Measurements from ENCODE around the gene ANKH.
A peak's percentile ranks its signal among the peaks of the same experiment; 100 is the strongest.
"Not testable (repeated sequence)": the region's sequence is repeated elsewhere in the genome, so short reads cannot be mapped to it uniquely, and the experiment has no call there.

Gene ANKH

DNA sequence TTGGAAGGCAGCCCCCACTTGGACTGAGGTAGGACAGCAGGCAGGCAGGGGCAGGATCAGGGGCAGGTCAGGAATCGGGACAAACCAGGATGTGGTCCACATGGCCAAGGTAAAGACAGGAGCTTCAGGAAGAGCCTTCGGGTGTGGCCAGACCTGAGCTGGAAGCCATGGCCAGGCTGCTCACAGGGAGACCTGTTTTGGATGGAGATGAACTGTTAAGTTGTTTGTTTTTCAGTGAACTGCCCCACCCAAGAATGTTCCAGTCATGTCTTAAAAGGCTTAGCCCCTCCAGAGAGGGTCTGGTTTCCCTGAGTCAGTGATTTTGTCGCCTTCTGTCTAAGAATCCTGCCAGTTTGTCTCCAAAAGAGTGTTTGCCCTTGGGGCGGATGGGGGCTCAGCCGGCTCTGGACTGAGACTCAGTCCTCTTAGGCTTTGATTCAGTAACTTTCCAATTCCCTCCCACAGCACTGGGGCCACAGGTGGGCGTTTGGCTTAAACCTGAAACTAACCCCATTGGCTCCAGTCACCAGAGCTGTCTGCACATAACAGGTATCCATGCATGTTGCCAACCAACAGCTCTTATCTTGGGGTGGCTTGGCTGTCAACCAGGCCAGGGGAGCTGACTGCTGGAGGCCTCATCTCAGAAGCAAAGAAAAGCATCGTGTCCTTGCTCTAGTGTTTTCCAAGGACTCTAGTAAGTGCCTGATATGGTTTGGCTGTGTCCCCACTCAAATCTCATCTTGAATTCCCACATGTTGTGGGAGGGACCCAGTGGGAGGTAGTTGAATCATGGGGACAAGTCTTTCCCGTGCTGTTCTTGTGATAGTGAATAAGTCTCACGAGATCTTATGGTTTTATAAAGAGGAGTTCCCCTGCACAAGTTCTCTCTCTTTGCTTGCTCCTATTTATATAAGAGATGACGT is 11.3 kb upstream of the ANKH start:
- no peak for DNase-seq

DNA sequence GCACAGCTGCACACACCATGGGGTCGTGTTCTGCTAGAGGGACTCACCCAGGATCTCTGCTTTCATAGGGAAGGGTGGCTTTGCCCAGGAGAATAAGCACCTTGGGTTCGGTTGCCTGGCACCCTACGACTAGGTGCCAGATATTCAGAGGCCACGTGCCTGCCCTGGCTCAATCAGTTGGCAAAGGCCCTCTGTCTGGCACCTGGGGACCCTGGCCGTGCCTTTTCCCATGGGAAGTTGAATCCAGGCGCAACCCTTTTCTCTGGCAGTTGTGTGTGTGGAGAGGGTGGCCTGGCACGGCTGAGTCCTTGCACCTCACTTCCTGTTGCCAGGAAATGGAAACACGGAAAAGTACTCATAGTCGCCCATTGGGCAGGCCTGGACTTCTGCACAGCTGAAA is 10.2 kb upstream of the ANKH start:
- DNase-seq, result no peak

DNA sequence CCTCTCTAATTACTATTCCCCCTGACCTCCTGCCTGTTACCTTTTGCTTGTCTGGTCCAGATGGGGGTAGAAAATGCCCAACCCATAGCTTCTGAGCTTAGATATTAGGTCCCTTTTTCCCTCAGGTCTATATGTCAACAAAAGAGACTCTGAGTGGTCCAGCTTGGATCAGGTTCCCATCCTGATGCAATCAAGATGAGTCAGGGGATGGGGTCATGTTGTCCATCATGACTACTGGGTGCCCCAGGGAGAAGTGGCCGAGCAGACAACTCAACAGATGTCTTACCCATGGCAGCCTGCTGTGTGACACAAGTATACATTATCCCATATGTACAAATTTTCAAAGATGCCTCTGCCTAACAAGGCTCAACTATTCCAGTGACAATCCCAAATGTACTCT is 9.1 kb upstream of the ANKH start:
- no peak for DNase-seq

DNA sequence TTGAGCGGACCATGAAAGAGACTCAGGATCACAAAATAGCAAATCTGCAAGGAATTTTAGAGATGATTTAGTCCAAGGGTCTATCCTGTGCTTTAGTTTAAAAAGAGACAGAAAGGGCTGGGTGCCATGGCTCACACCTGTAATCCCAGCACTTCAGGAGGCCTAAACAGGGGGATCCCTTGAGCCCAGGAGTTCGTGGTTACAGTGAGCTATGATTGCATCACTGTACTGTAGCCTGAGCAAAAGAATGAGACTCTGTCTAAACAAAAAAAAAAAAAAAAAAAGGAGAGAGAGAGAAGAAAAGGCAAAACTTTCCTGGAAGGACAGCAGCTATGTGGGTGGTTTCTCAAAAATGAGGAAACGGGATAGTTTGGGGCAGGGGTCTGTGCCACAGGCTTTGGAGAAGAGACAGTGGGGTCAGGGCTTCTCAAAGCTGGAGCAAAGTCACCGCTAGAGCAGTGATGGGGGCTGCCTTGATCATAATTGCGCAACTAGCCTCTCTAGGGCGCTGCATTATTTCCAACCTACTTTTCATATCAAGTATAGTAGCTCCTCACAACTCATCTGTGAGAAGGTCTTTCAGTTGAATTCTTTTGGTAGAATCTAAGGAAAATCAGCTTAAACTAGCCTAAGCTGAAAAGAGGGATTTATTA is 8.5 kb upstream of the ANKH start:
- DNase-seq, result no peak

DNA sequence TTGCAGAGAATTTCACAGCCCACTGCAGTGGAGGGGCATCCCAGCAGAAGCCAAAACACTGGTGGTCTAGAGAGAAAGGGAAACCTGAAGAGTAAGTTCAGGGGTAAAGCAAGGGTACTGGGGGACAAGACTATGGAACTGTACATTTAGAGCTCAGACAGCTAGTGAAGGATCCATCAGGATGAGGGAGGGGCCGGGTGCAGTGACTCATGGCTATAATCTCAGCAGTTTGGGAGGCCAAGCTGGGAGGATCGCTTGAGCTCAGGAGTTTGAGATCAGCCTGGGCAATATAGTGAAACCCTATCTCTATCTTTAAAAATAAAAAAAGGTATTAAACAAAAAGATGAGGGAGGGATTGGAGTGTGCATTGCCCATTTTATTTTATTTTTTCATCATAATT is 7.8 kb upstream of the ANKH start:
- DNase-seq, result no peak

DNA sequence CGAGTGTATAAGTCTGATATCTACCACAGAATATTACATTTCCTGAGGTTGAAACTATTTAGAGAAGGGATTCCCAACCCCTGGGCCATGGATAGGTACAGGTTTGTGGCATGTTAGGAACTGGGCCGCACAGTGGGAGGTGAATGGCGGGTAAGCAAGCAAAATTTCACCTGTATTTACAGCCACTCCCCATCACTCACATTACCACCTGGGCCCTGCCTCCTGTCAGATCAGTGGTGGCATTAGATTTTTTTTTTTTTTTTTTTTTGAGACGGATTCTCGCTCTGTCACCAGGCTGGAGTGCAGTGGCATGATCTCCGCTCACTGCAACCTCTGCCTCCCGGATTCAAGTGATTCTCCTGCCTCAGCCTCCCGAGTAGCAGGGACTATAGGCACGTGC is 6.6 kb upstream of the ANKH start:
- not testable (repeated sequence) for DNase-seq

DNA sequence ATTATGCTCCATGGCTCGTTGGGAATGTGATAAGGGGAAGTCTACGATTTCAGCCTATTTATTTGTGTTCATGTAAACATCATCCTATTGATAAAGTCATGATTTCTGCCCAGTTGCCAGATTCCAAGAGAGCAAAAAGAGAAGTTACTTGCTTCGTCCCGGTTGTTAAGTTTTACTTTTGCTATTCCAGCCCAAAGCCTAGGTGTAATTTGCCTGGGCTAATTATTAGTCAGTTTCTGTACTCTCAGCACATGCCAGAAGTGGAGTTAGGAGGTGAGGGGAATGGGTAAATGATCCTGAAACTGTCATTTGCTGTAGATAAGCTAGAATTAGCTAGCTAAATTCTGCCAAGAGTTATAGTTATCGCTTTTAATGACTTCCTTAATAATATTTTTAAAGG is 4.5 kb upstream of the ANKH start:
- no peak for DNase-seq

DNA sequence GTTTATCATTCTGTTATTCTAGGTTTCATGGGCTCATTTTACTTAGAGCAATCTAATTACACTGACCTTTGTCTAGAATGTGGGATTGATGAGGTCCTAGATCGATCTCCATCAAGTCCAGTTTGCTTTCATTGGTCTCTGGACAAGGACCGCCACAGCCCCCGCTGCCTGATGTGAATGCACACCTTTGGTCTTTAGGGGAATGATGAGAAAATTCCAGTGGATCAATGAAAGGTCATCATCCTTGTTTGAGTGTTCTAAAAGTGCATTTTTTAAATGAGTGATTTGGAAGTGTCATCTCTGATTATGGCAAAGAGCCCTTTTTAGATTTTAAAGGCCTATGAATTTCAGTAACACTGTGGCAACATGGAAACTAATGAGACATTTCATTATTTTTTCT is 2.2 kb upstream of the ANKH start:
- DNase-seq, result no peak

DNA sequence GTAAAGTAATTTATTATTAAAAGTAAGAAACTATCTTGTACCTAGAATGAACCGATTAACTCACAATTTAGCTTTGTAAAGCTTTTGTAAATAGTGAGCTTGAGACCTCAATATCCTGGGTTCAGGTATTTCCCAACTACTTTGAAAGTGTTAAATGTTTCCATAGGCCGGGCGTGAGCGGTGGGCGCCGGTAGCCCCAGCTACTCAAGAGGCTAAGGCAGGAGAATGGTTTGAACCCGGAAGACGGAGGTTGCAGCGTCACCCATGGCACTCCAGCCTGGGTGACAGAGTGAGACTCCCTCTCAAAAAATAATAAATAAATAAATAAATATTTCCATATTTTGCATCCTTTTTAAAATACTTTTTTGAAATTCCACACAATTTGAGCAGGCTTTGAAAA is 1.5 kb upstream of the ANKH start:
- DNase-seq, result no peak

DNA sequence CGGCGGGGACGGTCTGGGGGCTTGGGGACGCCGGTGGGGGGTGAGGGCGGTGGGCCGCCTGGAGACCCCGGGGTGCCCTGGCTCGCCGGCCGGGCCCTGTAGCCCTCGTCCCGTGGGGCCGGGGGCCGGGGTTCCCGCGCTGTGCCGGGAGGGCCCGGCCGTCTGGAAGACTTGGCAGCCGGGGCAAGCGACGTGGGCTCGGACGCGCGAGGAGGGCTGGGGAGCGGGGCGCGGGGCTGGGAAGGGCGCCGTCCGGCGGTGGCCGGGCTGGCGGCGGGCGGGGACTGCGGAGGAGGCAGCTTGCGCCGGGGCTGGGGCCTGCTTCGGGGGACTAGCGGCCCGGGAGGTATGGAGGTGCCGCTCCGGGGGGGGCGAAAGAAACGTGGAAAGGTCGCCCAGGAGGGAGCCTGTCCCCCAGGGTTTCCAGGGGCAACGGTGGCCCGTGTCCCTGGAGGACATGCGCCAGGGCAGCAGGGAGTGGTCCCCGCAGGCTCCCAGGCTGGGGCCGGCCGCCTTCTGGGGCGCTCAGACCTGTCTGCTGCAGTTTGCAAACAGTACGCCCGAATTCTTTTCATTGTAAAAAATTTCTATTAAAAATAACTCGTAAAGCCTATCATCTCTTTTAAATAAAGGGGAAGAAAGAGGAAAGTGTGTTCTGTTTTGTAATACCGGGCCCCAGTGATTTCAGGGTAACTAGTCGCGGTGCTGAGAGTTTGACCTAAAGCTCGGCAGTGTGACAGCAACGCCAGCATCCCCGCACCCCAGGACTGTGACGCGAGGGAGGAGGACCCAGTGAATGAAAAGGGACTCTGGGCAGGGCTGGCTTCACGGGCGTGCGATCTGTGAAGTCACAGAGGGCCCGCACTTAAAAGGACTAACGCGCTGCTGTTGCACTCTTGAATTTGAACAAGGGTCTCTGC is 752 bp upstream of the ANKH start:
- DNase-seq, result peak; percentile 66

DNA sequence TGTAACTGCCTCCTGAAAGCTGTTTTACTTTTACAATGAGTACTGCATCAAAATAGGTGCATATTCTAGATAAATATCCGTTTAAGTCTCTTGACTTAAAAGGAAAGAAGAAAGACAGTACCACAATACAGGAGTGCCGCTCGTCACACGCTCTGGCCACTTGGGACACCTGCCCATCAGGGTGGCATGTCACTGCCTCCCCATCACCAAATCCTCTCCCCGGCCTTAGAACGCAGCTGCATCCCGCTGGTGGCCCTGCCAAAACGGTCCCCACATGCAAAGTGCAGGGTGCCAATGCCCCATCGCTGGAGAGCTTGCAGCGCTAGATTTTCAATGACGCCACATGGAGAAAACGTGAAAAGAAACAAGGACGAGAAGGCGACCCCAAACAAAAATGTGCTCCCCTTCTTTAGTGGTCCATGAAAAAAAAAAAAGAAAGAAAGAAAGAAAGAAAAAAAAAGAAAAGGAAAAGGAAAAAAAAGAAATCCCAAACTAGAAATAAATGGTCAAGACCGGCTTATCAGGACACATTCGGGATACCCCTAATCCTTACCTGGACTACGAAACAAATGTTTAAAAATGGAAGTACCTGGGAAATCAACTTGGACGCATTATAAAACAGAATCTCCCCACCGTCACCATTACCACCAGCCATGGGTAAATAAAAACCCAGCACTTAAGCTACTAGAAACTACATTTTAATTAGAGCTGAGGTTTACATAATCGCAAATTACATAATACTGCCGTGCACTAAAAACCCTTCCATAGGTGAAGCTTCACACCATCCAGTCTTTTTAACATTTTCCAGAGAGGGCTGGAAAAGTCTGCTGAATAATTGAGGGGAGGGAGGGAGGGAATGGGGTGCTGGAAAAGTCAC is 1.0 kb downstream of the ANKH start:
- peak; percentile 76 for DNase-seq

DNA sequence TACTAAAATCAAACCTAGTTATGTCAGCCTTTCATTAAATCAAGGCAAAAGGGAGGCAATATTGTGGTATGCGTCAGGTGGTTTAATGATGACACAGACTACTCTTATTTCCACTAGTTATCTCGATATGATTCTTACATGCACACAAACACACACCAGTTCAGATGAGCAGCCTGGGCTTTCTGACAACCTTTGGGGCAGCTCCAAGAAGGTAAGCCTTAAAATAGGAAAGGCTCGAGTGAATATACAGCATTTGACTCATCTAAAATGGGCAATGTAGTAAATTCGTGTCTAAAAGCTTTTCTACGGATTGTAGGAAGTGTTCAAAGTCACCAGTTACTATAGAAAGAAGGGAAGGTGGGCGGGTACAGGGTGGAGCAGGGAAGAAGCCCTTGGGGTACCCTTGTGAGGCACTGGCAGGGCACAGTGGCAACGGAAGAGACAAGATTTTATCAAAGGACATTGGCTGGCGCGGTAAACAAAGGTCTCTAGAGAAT is 1.9 kb downstream of the ANKH start:
- DNase-seq, result peak; percentile 50

DNA sequence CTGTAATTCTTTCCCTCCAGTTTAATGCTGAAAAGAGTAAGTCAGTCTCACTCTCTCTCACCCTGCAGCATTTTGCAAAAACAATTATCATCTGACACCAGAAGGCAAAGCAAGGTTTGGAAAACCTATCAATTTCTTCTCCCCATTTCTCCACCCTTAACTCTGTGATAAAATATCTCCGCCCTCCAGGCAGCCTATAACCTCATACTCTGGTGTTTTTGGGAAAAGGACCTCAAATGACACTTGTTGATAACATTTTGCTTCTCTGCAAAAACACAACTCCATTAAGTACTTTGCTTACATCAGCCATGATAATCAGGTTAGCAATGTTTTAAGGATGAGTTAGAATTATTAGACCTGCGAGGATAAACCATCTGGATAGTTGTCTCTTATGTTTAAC is 2.3 kb downstream of the ANKH start:
- DNase-seq, result no peak

DNA sequence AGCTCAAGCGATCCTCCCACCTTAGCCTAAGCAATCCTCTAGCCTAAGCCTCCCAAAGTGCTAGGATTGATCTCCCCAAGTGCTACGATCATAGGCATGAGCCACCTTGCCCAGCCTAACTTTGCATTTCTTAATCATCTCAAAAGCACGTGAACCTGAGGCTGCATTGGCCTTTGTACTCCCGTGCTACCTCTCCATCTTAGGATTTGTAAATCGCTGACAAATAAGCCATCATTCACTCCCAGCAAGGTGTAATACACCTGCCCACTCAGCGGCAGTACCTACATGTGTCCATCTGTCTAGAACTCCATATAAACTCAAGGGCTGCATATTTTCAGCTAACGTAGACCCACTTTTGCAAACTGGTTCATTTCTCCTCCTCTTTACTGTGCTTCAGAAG is 2.8 kb downstream of the ANKH start:
- no peak for DNase-seq

DNA sequence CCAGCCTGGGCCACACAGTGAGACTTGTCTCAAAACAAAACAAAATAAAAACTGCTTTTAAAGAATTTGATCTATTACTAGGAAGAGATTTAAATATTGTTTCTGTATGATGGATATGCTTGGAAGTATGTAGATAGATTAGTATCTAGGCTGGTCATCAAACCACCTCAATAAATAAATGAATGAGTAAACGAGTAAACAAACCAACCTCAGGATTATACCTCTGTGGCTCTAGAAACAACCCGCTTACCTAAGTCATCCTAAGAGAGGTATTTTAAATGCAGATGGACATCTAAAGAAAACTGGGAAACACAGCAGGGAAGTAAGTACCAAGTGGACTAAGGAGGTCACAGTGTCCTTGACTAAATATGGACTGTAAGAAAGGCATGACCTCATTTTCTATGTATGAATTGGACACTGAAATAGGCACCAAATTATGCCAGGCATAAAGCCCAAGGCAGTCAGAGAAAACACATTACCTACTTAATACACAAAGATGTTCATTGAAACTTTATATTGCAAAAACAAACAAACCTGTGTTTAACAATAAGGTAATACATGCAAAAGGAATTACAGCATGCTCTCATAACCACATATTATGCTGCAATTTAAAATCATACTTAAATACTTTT is 7.3 kb downstream of the ANKH start:
- no peak for DNase-seq

DNA sequence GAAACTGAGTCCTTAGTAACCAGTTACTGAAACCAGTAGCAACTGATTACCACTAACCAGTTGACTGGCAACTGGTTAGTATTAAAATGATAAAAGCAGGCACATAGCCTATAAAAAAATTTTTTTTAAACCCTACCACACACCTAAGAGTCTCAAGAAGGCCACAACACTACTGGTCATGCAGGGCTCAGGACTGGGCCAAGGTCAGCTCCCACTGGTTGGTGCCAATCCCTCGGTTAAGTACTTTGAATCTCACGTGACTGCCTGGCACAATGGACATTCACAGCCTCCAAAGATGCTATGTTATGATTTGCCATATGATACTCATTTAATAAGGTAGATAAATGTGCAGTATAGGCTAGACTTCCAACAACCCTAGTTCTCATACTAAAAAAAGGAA is 8.5 kb downstream of the ANKH start:
- DNase-seq, result no peak

DNA sequence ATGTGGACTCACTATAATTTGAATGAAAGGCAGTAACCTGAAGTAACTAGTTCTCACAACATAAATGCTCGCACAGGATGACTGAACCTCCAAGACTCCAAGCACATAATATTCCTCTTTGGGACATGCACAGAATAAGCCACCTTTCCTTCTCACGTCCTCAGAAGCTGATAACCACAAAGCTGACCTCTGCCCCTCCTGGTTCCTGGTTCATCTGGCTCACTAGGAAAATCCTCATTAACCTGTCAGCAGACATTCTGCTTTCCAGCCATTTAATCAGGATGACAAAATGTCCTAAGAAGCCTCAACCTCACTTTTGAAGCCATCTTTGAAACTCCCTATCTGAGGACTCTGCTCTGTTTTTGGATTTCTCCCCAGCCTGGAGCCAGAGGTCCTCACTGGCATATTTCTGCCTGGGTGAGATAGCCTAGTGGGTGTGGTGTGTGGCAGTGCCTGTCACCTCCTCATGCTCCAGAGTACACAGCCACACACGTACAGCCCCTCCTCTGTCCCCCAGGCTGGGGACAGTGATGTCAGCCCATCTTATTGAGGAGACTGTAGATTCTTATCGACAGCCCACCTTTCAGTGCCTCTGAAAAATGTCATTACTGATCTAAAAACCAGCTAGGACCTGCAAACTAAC is 10.3 kb downstream of the ANKH start:
- no peak for DNase-seq

DNA sequence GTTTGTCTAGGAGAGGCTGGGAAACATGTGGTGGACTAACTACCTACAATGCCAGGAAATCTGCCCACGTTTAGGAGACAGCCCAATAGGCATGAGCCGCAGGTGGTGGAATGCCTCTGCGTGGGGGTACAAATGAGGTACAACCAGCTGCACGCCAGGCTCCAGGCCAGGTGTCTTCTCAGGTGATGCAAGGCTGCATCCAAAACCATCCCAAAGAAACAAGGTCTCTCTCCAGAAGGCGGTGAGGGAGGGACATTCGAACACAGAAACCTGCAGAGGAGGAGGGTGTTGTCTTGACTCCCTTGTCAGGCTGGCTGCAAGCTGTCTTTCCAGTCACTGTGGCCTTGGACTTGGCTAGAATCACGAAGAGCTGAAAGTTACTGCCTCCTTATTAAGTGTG is 11.6 kb downstream of the ANKH start:
- no peak for DNase-seq

DNA sequence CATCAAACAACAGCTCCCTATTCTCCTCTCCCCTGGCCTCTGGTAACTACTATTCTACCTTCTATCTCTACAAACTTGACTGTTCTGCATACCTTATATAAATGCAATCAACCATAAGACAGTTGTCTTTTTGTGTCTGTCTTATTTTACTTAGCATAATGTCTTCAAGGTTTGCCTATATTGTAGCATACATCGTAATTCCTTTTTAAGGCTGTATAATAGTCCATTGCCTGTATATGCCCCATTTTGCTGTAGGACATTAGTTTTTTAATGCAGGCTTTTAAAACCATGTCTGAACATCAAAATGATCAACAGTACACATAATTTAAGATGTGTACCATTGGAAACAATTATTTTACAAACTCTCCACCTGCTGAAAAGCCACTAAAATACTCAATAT is 12.4 kb downstream of the ANKH start:
- DNase-seq, result no peak

DNA sequence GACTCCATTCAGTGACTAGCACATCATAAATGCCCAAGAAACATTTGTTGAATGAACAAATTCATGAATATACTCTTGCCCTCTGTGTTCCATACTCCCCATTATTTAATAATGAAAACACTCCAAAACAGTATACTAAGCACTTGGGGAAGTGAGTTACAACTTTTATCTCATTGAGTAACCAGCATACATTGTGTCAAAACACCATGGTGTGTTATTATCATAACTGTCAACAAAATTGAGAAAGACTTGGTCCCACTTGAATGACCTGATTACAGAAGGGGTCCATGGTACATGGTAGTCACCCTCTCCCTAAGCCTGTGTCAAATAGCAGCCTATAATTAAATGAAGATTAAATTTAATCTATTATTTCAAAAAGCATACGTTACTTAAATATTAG is 16.2 kb downstream of the ANKH start:
- no peak for DNase-seq

DNA sequence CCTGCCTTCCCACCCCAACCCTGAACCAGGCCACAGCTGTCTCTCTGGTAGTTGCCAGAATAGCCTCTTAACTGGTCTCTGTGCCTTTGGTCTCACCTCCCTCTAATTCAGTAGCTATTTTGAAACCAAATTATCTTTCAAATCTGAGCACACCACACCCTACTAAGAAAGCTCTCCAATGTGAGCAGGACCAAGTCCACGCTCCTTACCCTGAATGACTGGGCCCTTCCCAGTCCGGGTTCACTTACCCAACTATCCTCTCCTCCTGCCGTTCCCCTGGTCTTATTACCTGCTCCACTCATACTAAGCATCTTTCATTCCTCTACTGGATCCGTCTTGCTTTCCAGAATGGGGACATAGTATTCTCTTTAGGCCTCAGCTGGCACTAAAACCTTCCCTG is 16.8 kb downstream of the ANKH start:
- DNase-seq, result no peak

Data from activated naive CD4-positive, alpha-beta T cell treated with anti-CD3 and anti-CD28 coated beads, Interleukin-2, amount 50 U/mL, for 16 hours (primary cell).